Measurements from ENCODE around the gene RFX7.

GRCh38 chr15:56242576-56243162, 1.0 kb downstream of the RFX7 start:
- no peak for TF ChIP-seq CTCF (IDR thresholded peaks at IDR 0.05 in 8 of 11, conservative IDR thresholded peaks at IDR 0.05 in 3 of 11)
- no peak for TF ChIP-seq POLR2A (IDR thresholded peaks at IDR 0.05)
- no peak for TF ChIP-seq POLR2AphosphoS5 (IDR thresholded peaks at IDR 0.05)

Measured in spleen (tissue), 7 donors.